GM18498 (cell line): Measurements from ENCODE around the gene SCN2B.

Experiments used
- ATAC-seq: cut with Tn5 transposase; IDR thresholded peaks from one replicate; pipeline ENCODE4 v1.9.1; 2021; ENCODE audit warnings: mild to moderate bottlenecking, moderate library complexity; ENCODE audit not compliant: unreplicated experiment

SCN2B gene

GRCh38 chr11:118175031-118175992, 1.1 kb downstream of the SCN2B start:
- ATAC-seq, result no peak

- ATAC-seq, result no peak
Measured at GRCh38 chr11:118174006-118174567, 2.4 kb downstream of the SCN2B start.

- ATAC-seq, result no peak
Measured at GRCh38 chr11:118172356-118172755, 4.1 kb downstream of the SCN2B start.

- ATAC-seq, result no peak
Measured at GRCh38 chr11:118171269-118172062, 5.0 kb downstream of the SCN2B start.

- no peak for ATAC-seq
Measured at GRCh38 chr11:118170882-118171268, 5.6 kb downstream of the SCN2B start.

- ATAC-seq, result no peak
Measured at GRCh38 chr11:118170231-118170630, 6.2 kb downstream of the SCN2B start.

GRCh38 chr11:118169300-118170140, 6.9 kb downstream of the SCN2B start:
- ATAC-seq, result no peak

- no peak for ATAC-seq
Measured at GRCh38 chr11:118168751-118169150, 7.7 kb downstream of the SCN2B start.

GRCh38 chr11:118168316-118168715, 8.1 kb downstream of the SCN2B start:
- no peak for ATAC-seq

- no peak for ATAC-seq
Measured at GRCh38 chr11:118167906-118168305, 8.5 kb downstream of the SCN2B start.

GRCh38 chr11:118167253-118167652, 9.2 kb downstream of the SCN2B start:
- ATAC-seq, result no peak

- no peak for ATAC-seq
Measured at GRCh38 chr11:118166641-118167040, 9.8 kb downstream of the SCN2B start.

- ATAC-seq, result no peak
Measured at GRCh38 chr11:118164885-118165284, 11.6 kb downstream of the SCN2B start.

GRCh38 chr11:118163494-118163893, 12.9 kb downstream of the SCN2B start:
- ATAC-seq, result no peak

GRCh38 chr11:118162846-118163245, 13.6 kb downstream of the SCN2B start:
- ATAC-seq, result no peak

- no peak for ATAC-seq
Measured at GRCh38 chr11:118161786-118162185, 14.7 kb downstream of the SCN2B start.

- ATAC-seq, result no peak
Measured at GRCh38 chr11:118157186-118157895, 19.1 kb downstream of the SCN2B start.

- ATAC-seq, result no peak
Measured at GRCh38 chr11:118156531-118157185, 19.8 kb downstream of the SCN2B start.

- ATAC-seq, result no peak
Measured at GRCh38 chr11:118155776-118156530, 20.5 kb downstream of the SCN2B start.
